OCI-LY1 (cell line): ENCODE measurements around the gene NCAPG2.

Experiments used
- H2AFZ ChIP-seq: fragments of 200-600 bp; sonication (generic), shearing (Covaris generic); 2 replicates; pipeline ENCODE4 v1.6.0; 2014; ENCODE audit warnings: antibody characterized with exemption, mild to moderate bottlenecking, low read length
- H3F3A ChIP-seq: fragments of 200-600 bp; sonication (generic), shearing (Covaris generic); 2 replicates; pipeline ENCODE4 v1.6.0; 2014; ENCODE audit warnings: mild to moderate bottlenecking, antibody characterized with exemption, low read length, moderate library complexity; ENCODE audit not compliant: insufficient read depth
- H3K27ac ChIP-seq: fragments of 200-600 bp; sonication (generic); 2 replicates; pipeline ENCODE4 v1.5.1; 2014; ENCODE audit warnings: low read length, mixed run types, mild to moderate bottlenecking, low read depth; ENCODE audit not compliant: poor library complexity, severe bottlenecking
- H3K27me3 ChIP-seq: fragments of 200-600 bp; sonication (generic); 2 replicates; pipeline ENCODE4 v1.6.0; 2014; ENCODE audit warnings: antibody characterized with exemption, mild to moderate bottlenecking, low read length, moderate library complexity; ENCODE audit not compliant: insufficient read depth
- H3K36me3 ChIP-seq: fragments of 200-600 bp; sonication (generic); 2 replicates; pipeline ENCODE4 v1.6.1; 2014; ENCODE audit warnings: mild to moderate bottlenecking, antibody characterized with exemption, low read length, moderate library complexity, mixed read lengths; ENCODE audit not compliant: insufficient read depth
- H3K4me1 ChIP-seq: fragments of 200-600 bp; sonication (generic); 2 replicates; pipeline ENCODE4 v1.5.1; 2014; ENCODE audit warnings: mild to moderate bottlenecking, low read length, moderate library complexity; ENCODE audit not compliant: insufficient read depth, severe bottlenecking
- H3K4me2 ChIP-seq: fragments of 200-600 bp; sonication (generic), shearing (Covaris generic); 2 replicates; pipeline ENCODE4 v1.6.1; 2014; ENCODE audit warnings: low read length
- H3K4me3 ChIP-seq: fragments of 200-600 bp; sonication (generic); 2 replicates; pipeline ENCODE4 v1.5.1; 2014; ENCODE audit warnings: low read length, low read depth, mild to moderate bottlenecking, mixed read lengths; ENCODE audit not compliant: poor library complexity, severe bottlenecking
- H3K79me2 ChIP-seq: fragments of 200-600 bp; shearing (Covaris generic); 2 replicates; pipeline ENCODE4 v1.6.1; 2016; ENCODE audit warnings: mixed run types, low read length, mixed read lengths; ENCODE audit not compliant: insufficient read depth
- H3K9ac ChIP-seq: fragments of 200-600 bp; sonication (generic), shearing (Covaris generic); 2 replicates; pipeline ENCODE4 v1.6.1; 2014; ENCODE audit warnings: mild to moderate bottlenecking, low read length, mixed read lengths
- H3K9me2 ChIP-seq: fragments of 200-600 bp; sonication (generic), shearing (Covaris generic); 2 replicates; pipeline ENCODE4 v1.6.1; 2014; ENCODE audit warnings: low read depth, mild to moderate bottlenecking, low read length, mixed read lengths
- H3K9me3 ChIP-seq: fragments of 200-600 bp; shearing (Covaris generic); 2 replicates; pipeline ENCODE4 v1.6.1; 2014; ENCODE audit warnings: low read length, mixed read lengths
- H4K20me1 ChIP-seq: fragments of 200-600 bp; sonication (generic), shearing (Covaris generic); 2 replicates; pipeline ENCODE4 v1.6.0; 2016; ENCODE audit warnings: mild to moderate bottlenecking, low read length; ENCODE audit not compliant: insufficient read depth
- CTCF ChIP-seq: fragments of 200-600 bp; sonication (generic), shearing (Covaris generic); IDR thresholded peaks from 2 replicates; pipeline ENCODE4 v1.5.1; 2017; ENCODE audit warnings: mild to moderate bottlenecking, antibody characterized with exemption, low read length, moderate library complexity, mixed read lengths
- EZH2 ChIP-seq: fragments of 200-600 bp; sonication (generic), shearing (Covaris generic); IDR thresholded peaks from 2 replicates; pipeline ENCODE4 v1.8.0; 2017; ENCODE audit warnings: borderline replicate concordance, mixed run types, mild to moderate bottlenecking, antibody characterized with exemption, low read length, moderate library complexity, mixed read lengths

The NCAPG2 gene

GRCh38 chr7:158655931-158656441, 48.6 kb downstream of the NCAPG2 start:
- Histone ChIP-seq H3K9ac (no peak overlapping the region), H3K27ac (no peak overlapping the region), H3K9me2 (no peaks in the 10 kb centered on the region), H3K27me3 (no peaks in the 10 kb centered on the region), H3K4me2 (no peak overlapping the region), H3K36me3 (peaks cover 85% of the 10 kb centered on the region), H2AFZ (no peak overlapping the region), H3K4me1 (no peaks in the 10 kb centered on the region), H3K4me3 (no peak overlapping the region), H3K9me3 (no peaks in the 10 kb centered on the region), H3K79me2 (no peaks in the 10 kb centered on the region), H4K20me1 (no peaks in the 10 kb centered on the region), H3F3A (no peaks in the 10 kb centered on the region)
- TF ChIP-seq CTCF (no peak), EZH2 (no peak)

GRCh38 chr7:158655507-158655906, 49.1 kb downstream of the NCAPG2 start:
- Histone ChIP-seq H3K27ac (no peak overlapping the region), H4K20me1 (no peaks in the 10 kb centered on the region), H3K36me3 (peaks cover 85% of the 10 kb centered on the region), H3K79me2 (no peaks in the 10 kb centered on the region), H3K9me3 (no peaks in the 10 kb centered on the region), H3K9ac (no peak overlapping the region), H3K4me3 (no peak overlapping the region), H2AFZ (no peak overlapping the region), H3K9me2 (no peaks in the 10 kb centered on the region), H3F3A (no peaks in the 10 kb centered on the region), H3K4me1 (no peaks in the 10 kb centered on the region), H3K27me3 (no peaks in the 10 kb centered on the region), H3K4me2 (no peak overlapping the region)
- TF ChIP-seq EZH2 (no peak), CTCF (no peak)

- H3K9me2 ChIP-seq, result no peaks in the 10 kb centered on the region
- H3K27ac ChIP-seq, result no peak overlapping the region
- H3K9ac ChIP-seq, result no peak overlapping the region
- H3K4me1 ChIP-seq, result no peaks in the 10 kb centered on the region
- H3K27me3 ChIP-seq, result no peaks in the 10 kb centered on the region
- H3F3A ChIP-seq, result peaks cover 4% of the 10 kb centered on the region; the same call in 1 of the 2 replicates
- TF ChIP-seq CTCF (no peak), EZH2 (no peak)
- H3K4me3 ChIP-seq, result no peak overlapping the region
- H2AFZ ChIP-seq, result no peak overlapping the region
- no peaks in the 10 kb centered on the region for H3K9me3 ChIP-seq
- H3K4me2 ChIP-seq, result no peak overlapping the region
- no peaks in the 10 kb centered on the region for H4K20me1 ChIP-seq
- H3K79me2 ChIP-seq, result no peaks in the 10 kb centered on the region
- H3K36me3 ChIP-seq, result peaks cover 98% of the 10 kb centered on the region
Observed at GRCh38 chr7:158651968-158652565, 52.5 kb downstream of the NCAPG2 start.
